ENCODE data around the gene HIF1A. TPM values are rescaled to one million over a fixed set of nuclear protein-coding genes. Genes with fewer than 3 reads are reported as not detected.
A peak's percentile ranks its signal among the peaks of the same experiment; 100 is the strongest.

HIF1A gene
- total and polyA plus RNA-seq, 2 of the 13 experiments (the other 11 are each of a cell fraction or from before 2014, with no cell fraction given) = 41.0 to 126 TPM

- in situ Hi-C loops (cut with HindIII; ENCODE audit: extremely low pct_ligation_motif_present, low pct_unique_long_range_greater_than_20kb) = no loop called here
Observed at GRCh38 chr14:61705017-61705416, 9.7 kb downstream of the HIF1A start.

GRCh38 chr14:61706096-61706690, 10.9 kb downstream of the HIF1A start:
- H3K9ac ChIP-seq (ENCODE audit: insufficient read depth, low read depth, low read length) = no peak overlapping the region
- peaks cover 83% of the 10 kb centered on the region for H3K79me2 ChIP-seq (ENCODE audit: insufficient read depth, low read length)
- intact Hi-C loops (cut with micrococcal nuclease; ENCODE audit: unreplicated experiment) = no loop called here
- POLR2A ChIA-PET = interaction anchor here (1.0 to 1.3 kb wide), 3 partner anchors 9 to 143 kb away, joined by 3 to 4 read pairs (median 3); partner anchors contain the start of gene HIF1A
- H3K27ac ChIP-seq (ENCODE audit: extremely low read length, insufficient read depth, low read length) = no peak overlapping the region
- ATAC-seq = no peak
- H3K4me1 ChIP-seq (ENCODE audit: insufficient read depth, low read length) = peaks cover 65% of the 10 kb centered on the region
- no TSS peak for BruUV-seq (replicated peaks)
- 0 out of 2 replicates have a peak overlapping the region, but pooled peaks have one; percentile 0 for H3K4me2 ChIP-seq (ENCODE audit: low read depth, low read length)
- H3K36me3 ChIP-seq (replicated peaks in 1 of 2; ENCODE audit: control insufficient read depth in 1 of 2, insufficient read depth in 2 of 2, low read length in 2 of 2) = no peaks in the 10 kb centered on the region
- no peak for FAIRE-seq
- in situ Hi-C loops (cut with HindIII; ENCODE audit: extremely low pct_ligation_motif_present, low pct_unique_long_range_greater_than_20kb) = no loop called here
- no peak for TF ChIP-seq HOXA5 (CRISPR knock-in tag; IDR thresholded peaks at IDR 0.05)
- TF ChIP-seq ZNF556 (CRISPR knock-in tag; IDR thresholded peaks at IDR 0.05; ENCODE audit: borderline replicate concordance) = no peak
- TF ChIP-seq ZNF674 (CRISPR knock-in tag; IDR thresholded peaks at IDR 0.05; ENCODE audit: low read depth) = no peak
- no peak for TF ChIP-seq ZNF235 (CRISPR knock-in tag; IDR thresholded peaks at IDR 0.05; ENCODE audit: borderline replicate concordance)
- TF ChIP-seq ZNF496 (CRISPR knock-in tag; IDR thresholded peaks at IDR 0.05; ENCODE audit: insufficient replicate concordance) = no peak
- TF ChIP-seq MXD4 (CRISPR knock-in tag; IDR thresholded peaks at IDR 0.05) = no peak
- no peak for TF ChIP-seq MAX (IDR thresholded peaks at IDR 0.05)
- TF ChIP-seq SKIL (CRISPR knock-in tag; IDR thresholded peaks at IDR 0.05; ENCODE audit: borderline replicate concordance) = no peak
- 0 out of 2 replicates have a peak, but pooled peaks have one; percentile 13 for TF ChIP-seq FOXA3 (CRISPR knock-in tag; IDR thresholded peaks at IDR 0.05)
- TF ChIP-seq GATA4 (IDR thresholded peaks at IDR 0.05; ENCODE audit: borderline replicate concordance, low read depth) = no peak
- TF ChIP-seq CEBPB (IDR thresholded peaks at IDR 0.05; ENCODE audit: borderline replicate concordance, low read depth, low read length) = 0 out of 2 replicates have a peak, but pooled peaks have one; percentile 4
- peak; percentile 42 for TF ChIP-seq RBM22 (optimal IDR thresholded peaks at IDR 0.05; ENCODE audit: low read length)
- no peak for TF ChIP-seq ZBTB21 (CRISPR knock-in tag; IDR thresholded peaks at IDR 0.05)
- no peak for TF ChIP-seq MAFG (CRISPR knock-in tag; IDR thresholded peaks at IDR 0.05)
- H2AFZ ChIP-seq (ENCODE audit: low read length) = no peak overlapping the region
- WGBS (ENCODE audit: low lambda C conversion rate) = 66% methylated on average over 3 of the region's 3 CpGs
- H4K20me1 ChIP-seq (ENCODE audit: insufficient read depth, low read length) = peaks cover 72% of the 10 kb centered on the region
- no peak for DNase-seq (ENCODE audit: low spot score)
- H3K27me3 ChIP-seq (ENCODE audit: control insufficient read depth in 1 of 2, insufficient read depth in 2 of 2, low read length in 2 of 2) = no peaks in the 10 kb centered on the region
- CTCF ChIA-PET (ENCODE audit: low intra/inter-chr PET ratio, low total read pairs) = no interaction called here
- no peaks in the 10 kb centered on the region for H3K9me3 ChIP-seq (ENCODE audit: low read length)
- H3K4me3 ChIP-seq (replicated peaks in 1 of 3; ENCODE audit: insufficient read depth in 1 of 3, low read depth in 2 of 3, low read length in 3 of 3) = no peak overlapping the region

More at GRCh38 chr14:61705017-61705416, 9.7 kb downstream of the HIF1A start:
- Histone ChIP-seq H3K79me2 (ENCODE audit: insufficient read depth, low read length) (peaks cover 84% of the 10 kb centered on the region), H3K4me2 (ENCODE audit: low read depth, low read length) (no peak overlapping the region), H4K20me1 (ENCODE audit: insufficient read depth, low read length) (peaks cover 69% of the 10 kb centered on the region), H3K36me3 (replicated peaks in 1 of 2; ENCODE audit: control insufficient read depth in 1 of 2, insufficient read depth in 2 of 2, low read length in 2 of 2) (no peaks in the 10 kb centered on the region), H3K27ac (ENCODE audit: extremely low read length, insufficient read depth, low read length) (no peak overlapping the region), H3K9me3 (ENCODE audit: low read length) (no peaks in the 10 kb centered on the region), H2AFZ (ENCODE audit: low read length) (no peak overlapping the region), H3K4me1 (ENCODE audit: insufficient read depth, low read length) (peaks cover 64% of the 10 kb centered on the region), H3K9ac (ENCODE audit: insufficient read depth, low read depth, low read length) (no peak overlapping the region), H3K27me3 (ENCODE audit: control insufficient read depth in 1 of 2, insufficient read depth in 2 of 2, low read length in 2 of 2) (no peaks in the 10 kb centered on the region), H3K4me3 (replicated peaks in 1 of 3; ENCODE audit: insufficient read depth in 1 of 3, low read depth in 2 of 3, low read length in 3 of 3) (no peak overlapping the region)
- no peak for TF ChIP-seq ZNF747 (CRISPR knock-in tag; IDR thresholded peaks at IDR 0.05; ENCODE audit: borderline replicate concordance)
- TF ChIP-seq ARNT (IDR thresholded peaks at IDR 0.05) = no peak
- TF ChIP-seq MBD4 (IDR thresholded peaks at IDR 0.05; ENCODE audit: borderline replicate concordance, low read length) = no peak
- no peak for TF ChIP-seq TCF7 (IDR thresholded peaks at IDR 0.05; ENCODE audit: low read depth)
- no peak for TF ChIP-seq ZNF879 (CRISPR knock-in tag; IDR thresholded peaks at IDR 0.05)
- no peak for TF ChIP-seq ZNF138 (CRISPR knock-in tag; IDR thresholded peaks at IDR 0.05; ENCODE audit: low read depth)
- no peak for TF ChIP-seq KAT2B (IDR thresholded peaks at IDR 0.05; ENCODE audit: borderline replicate concordance, low read depth, low read length)
- BruUV-seq (replicated peaks) = no TSS peak
- intact Hi-C loops (cut with micrococcal nuclease; ENCODE audit: unreplicated experiment) = no loop called here
- ATAC-seq = no peak
- ChIA-PET CTCF (ENCODE audit: low intra/inter-chr PET ratio, low total read pairs) (no interaction called here), POLR2A (interaction anchor here (1.0 kb wide), 1 partner anchor 10 kb away, joined by 3 read pairs; no protein-coding TSS in a partner anchor)
- DNase-seq (ENCODE audit: low spot score) = no peak
- FAIRE-seq = no peak
- 88% methylated on average over 1 of the region's 1 CpG for WGBS (ENCODE audit: low lambda C conversion rate)

Data from HepG2 (cell line).